Erythroblast (primary cell): ENCODE measurements around the gene SST.

Experiments
- GATA1 ChIP-seq: IDR thresholded peaks from 2 replicates; pipeline ENCODE4 v1.6.1; 2011; ENCODE audit warnings: low read depth, mild to moderate bottlenecking, control low read depth, low read length, moderate library complexity
- POLR2A ChIP-seq: IDR thresholded peaks from 2 replicates; pipeline ENCODE4 v1.6.1; 2011; ENCODE audit warnings: mild to moderate bottlenecking, low read length

- no peak for TF ChIP-seq POLR2A
- TF ChIP-seq GATA1, result no peak
Observed at GRCh38 chr3:187661267-187661666, 8.9 kb downstream of the SST start.
